ENCODE data around the gene CACYBP.

CACYBP gene

DNA sequence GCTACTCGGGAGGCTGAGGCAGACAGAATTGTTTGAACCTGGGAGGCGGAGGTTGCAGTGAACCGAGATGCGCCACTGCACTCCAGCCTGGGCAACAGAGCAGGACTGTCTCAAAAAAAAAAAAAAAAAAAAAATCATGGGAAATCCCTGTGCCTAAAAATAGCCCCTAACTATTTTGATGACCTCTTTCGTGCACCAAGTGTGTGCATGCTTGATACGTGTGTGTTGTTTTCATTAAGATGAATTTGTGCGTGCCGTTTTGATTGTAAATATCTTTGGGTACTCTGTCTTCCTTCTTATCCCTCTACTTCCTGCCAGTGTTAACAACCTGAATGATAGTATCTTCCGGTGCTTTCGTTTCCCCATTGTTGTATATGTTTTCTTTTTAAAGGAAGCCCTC, 9.8 kb downstream of the CACYBP start:
- Histone ChIP-seq H3K9me3 (ENCODE audit: control insufficient read depth, low read length) (no peaks in the 10 kb centered on the region), H3K23ac (ENCODE audit: low read length in 2 of 2) (no peak overlapping the region), H4K91ac (ENCODE audit: low read length) (no peak overlapping the region), H3K27ac (ENCODE audit: low read length, poor library complexity, severe bottlenecking) (no peak overlapping the region), H3K27me3 (ENCODE audit: control insufficient read depth in 1 of 2, insufficient read depth in 1 of 2, low read length in 2 of 2) (no peaks in the 10 kb centered on the region), H3K4me1 (ENCODE audit: control insufficient read depth, insufficient read depth, low read depth, low read length) (no peaks in the 10 kb centered on the region), H3K4me2 (ENCODE audit: low read length, poor library complexity, severe bottlenecking) (no peak overlapping the region), H3K18ac (ENCODE audit: low read depth in 1 of 2, low read length in 2 of 2) (no peak overlapping the region), H2BK120ac (ENCODE audit: low read depth, low read length) (no peak overlapping the region), H3K9ac (ENCODE audit: low read length) (no peak overlapping the region), H3K4me3 (ENCODE audit: insufficient read depth in 1 of 2, low read depth in 1 of 2, low read length in 2 of 2) (no peak overlapping the region), H3K36me3 (ENCODE audit: control insufficient read depth in 1 of 2, insufficient read depth in 2 of 2, low read depth in 1 of 2, low read length in 2 of 2) (peaks cover 9 to 97% of the 10 kb centered on the region in 2 experiments), H4K8ac (ENCODE audit: low read length) (no peak overlapping the region), H2AFZ (ENCODE audit: low read depth, low read length) (no peak overlapping the region), H3K4ac (ENCODE audit: low read depth in 1 of 2, low read length in 2 of 2) (no peak overlapping the region), H3K79me1 (replicated peaks; ENCODE audit: low read length, poor library complexity, severe bottlenecking) (peaks cover 10% of the 10 kb centered on the region), H3K14ac (ENCODE audit: low read length in 2 of 2) (no peak overlapping the region), H2BK5ac (ENCODE audit: low read depth, low read length, poor library complexity, severe bottlenecking) (no peak overlapping the region), H2AK5ac (ENCODE audit: low read length, severe bottlenecking) (no peak overlapping the region), H2BK15ac (ENCODE audit: low read depth, poor library complexity, severe bottlenecking) (no peak overlapping the region), H2BK12ac (ENCODE audit: low read length in 2 of 2) (no peak overlapping the region)
- DNase-seq: no peak
- 92% methylated on average over 10 of the region's 10 CpGs for WGBS

DNA sequence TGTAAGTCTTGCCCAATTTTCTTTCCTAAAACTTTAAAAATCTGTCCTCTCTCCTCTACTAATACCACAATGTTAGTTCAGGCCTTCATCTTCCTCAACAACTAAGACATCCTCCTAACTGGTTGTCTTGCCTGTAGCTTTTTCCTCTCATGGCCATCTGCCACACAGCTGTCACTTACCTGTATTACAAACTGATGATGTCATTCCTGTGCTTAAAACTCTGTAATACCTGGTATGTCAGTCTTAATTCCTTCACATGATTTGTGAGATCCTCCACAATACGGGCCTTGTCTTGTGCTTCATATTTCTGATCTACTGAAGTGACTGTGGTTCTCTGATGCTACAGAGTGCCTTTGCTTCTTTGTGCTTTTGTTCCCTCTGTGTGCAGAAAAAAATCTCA, 13.7 kb downstream of the CACYBP start:
- Histone ChIP-seq H3K14ac (ENCODE audit: low read length in 2 of 2) (no peak overlapping the region), H2AK5ac (ENCODE audit: low read length, severe bottlenecking) (no peak overlapping the region), H3K9me3 (ENCODE audit: control insufficient read depth, low read length) (no peaks in the 10 kb centered on the region), H3K4ac (ENCODE audit: low read depth in 1 of 2, low read length in 2 of 2) (no peak overlapping the region), H3K23ac (ENCODE audit: low read length in 2 of 2) (no peak overlapping the region), H2AFZ (ENCODE audit: low read depth, low read length) (no peak overlapping the region), H3K36me3 (ENCODE audit: control insufficient read depth in 1 of 2, insufficient read depth in 2 of 2, low read depth in 1 of 2, low read length in 2 of 2) (peaks cover 21 to 88% of the 10 kb centered on the region in 2 experiments), H3K9ac (ENCODE audit: low read length) (no peak overlapping the region), H2BK120ac (ENCODE audit: low read depth, low read length) (no peak overlapping the region), H3K27ac (ENCODE audit: low read length, poor library complexity, severe bottlenecking) (no peak overlapping the region), H4K91ac (ENCODE audit: low read length) (no peak overlapping the region), H3K4me1 (ENCODE audit: control insufficient read depth, insufficient read depth, low read depth, low read length) (peaks cover 3% of the 10 kb centered on the region), H3K4me2 (ENCODE audit: low read length, poor library complexity, severe bottlenecking) (no peak overlapping the region), H4K8ac (ENCODE audit: low read length) (no peak overlapping the region), H3K4me3 (ENCODE audit: insufficient read depth in 1 of 2, low read depth in 1 of 2, low read length in 2 of 2) (no peak overlapping the region), H2BK15ac (ENCODE audit: low read depth, poor library complexity, severe bottlenecking) (no peak overlapping the region), H2BK12ac (ENCODE audit: low read length in 2 of 2) (no peak overlapping the region), H3K18ac (ENCODE audit: low read depth in 1 of 2, low read length in 2 of 2) (no peak overlapping the region), H3K79me1 (replicated peaks; ENCODE audit: low read length, poor library complexity, severe bottlenecking) (peaks cover 16% of the 10 kb centered on the region), H3K27me3 (ENCODE audit: control insufficient read depth in 1 of 2, insufficient read depth in 1 of 2, low read length in 2 of 2) (no peaks in the 10 kb centered on the region), H2BK5ac (ENCODE audit: low read depth, low read length, poor library complexity, severe bottlenecking) (no peak overlapping the region)
- 100% methylated on average over 1 of the region's 1 CpG for WGBS
- no peak for DNase-seq

DNA sequence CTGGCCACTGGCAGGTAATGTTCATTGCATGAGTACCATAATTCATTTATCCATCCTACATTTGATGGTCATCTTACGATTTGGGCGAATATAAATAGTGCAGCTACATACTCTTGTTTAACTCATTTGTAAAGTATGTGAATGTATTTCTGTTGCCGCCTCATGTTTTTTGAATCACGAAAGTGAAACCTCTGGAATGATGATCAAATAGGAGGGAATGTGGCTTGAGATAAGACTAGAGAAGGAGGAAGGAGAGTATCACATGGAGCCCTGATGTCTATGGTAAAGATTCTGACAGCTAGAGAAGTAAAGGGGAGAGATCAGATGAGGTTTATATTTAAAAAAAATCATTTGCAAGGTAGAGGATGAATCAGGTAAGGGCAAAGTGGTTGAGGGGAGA, 15.5 kb downstream of the CACYBP start:
- Histone ChIP-seq H2BK15ac (ENCODE audit: low read depth, poor library complexity, severe bottlenecking) (no peak overlapping the region), H3K23ac (ENCODE audit: low read length in 2 of 2) (no peak overlapping the region), H2AK5ac (ENCODE audit: low read length, severe bottlenecking) (no peak overlapping the region), H4K8ac (ENCODE audit: low read length) (no peak overlapping the region), H3K4me3 (ENCODE audit: insufficient read depth in 1 of 2, low read depth in 1 of 2, low read length in 2 of 2) (peak overlapping the region in 1 of 2 experiments; percentile 4), H2BK12ac (ENCODE audit: low read length in 2 of 2) (no peak overlapping the region), H3K9ac (ENCODE audit: low read length) (no peak overlapping the region), H2BK120ac (ENCODE audit: low read depth, low read length) (no peak overlapping the region), H3K4ac (ENCODE audit: low read depth in 1 of 2, low read length in 2 of 2) (no peak overlapping the region), H2BK5ac (ENCODE audit: low read depth, low read length, poor library complexity, severe bottlenecking) (no peak overlapping the region), H3K9me3 (ENCODE audit: control insufficient read depth, low read length) (no peaks in the 10 kb centered on the region), H3K27ac (ENCODE audit: low read length, poor library complexity, severe bottlenecking) (peak overlapping the region; percentile 60), H4K91ac (ENCODE audit: low read length) (no peak overlapping the region), H2AFZ (ENCODE audit: low read depth, low read length) (no peak overlapping the region), H3K27me3 (ENCODE audit: control insufficient read depth in 1 of 2, insufficient read depth in 1 of 2, low read length in 2 of 2) (no peaks in the 10 kb centered on the region), H3K36me3 (ENCODE audit: control insufficient read depth in 1 of 2, insufficient read depth in 2 of 2, low read depth in 1 of 2, low read length in 2 of 2) (peaks cover 21 to 77% of the 10 kb centered on the region in 2 experiments), H3K4me1 (ENCODE audit: control insufficient read depth, insufficient read depth, low read depth, low read length) (peaks cover 3% of the 10 kb centered on the region), H3K18ac (ENCODE audit: low read depth in 1 of 2, low read length in 2 of 2) (no peak overlapping the region), H3K14ac (ENCODE audit: low read length in 2 of 2) (no peak overlapping the region), H3K4me2 (ENCODE audit: low read length, poor library complexity, severe bottlenecking) (no peak overlapping the region), H3K79me1 (replicated peaks; ENCODE audit: low read length, poor library complexity, severe bottlenecking) (peaks cover 16% of the 10 kb centered on the region)
- WGBS: 55% methylated on average over 4 of the region's 4 CpGs
- peak; percentile 80 for DNase-seq

DNA sequence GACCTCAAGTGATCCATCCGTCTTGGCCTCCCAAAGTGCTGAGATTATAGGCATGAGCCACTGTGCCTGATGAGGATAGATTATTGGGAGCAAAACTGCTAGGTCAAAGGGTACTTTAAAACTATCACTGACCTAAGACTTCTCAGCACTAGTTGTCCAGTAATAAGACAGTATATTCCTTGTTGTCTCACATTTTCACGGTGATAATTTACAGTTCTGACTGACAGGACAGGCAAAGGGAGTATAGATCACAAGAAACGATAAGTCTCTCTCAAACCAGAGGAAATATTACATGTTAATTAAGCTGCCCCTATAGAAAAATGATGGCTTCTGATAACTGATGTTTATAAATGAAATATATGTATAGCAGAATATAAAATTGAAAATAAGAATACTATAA, 19.8 kb downstream of the CACYBP start:
- Histone ChIP-seq H4K91ac (ENCODE audit: low read length) (no peak overlapping the region), H3K14ac (ENCODE audit: low read length in 2 of 2) (no peak overlapping the region), H2BK15ac (ENCODE audit: low read depth, poor library complexity, severe bottlenecking) (no peak overlapping the region), H3K4me2 (ENCODE audit: low read length, poor library complexity, severe bottlenecking) (no peak overlapping the region), H2BK12ac (ENCODE audit: low read length in 2 of 2) (no peak overlapping the region), H3K36me3 (ENCODE audit: control insufficient read depth in 1 of 2, insufficient read depth in 2 of 2, low read depth in 1 of 2, low read length in 2 of 2) (peaks cover 12 to 34% of the 10 kb centered on the region in 2 experiments), H3K27me3 (ENCODE audit: control insufficient read depth in 1 of 2, insufficient read depth in 1 of 2, low read length in 2 of 2) (no peaks in the 10 kb centered on the region), H3K23ac (ENCODE audit: low read length in 2 of 2) (no peak overlapping the region), H2BK5ac (ENCODE audit: low read depth, low read length, poor library complexity, severe bottlenecking) (no peak overlapping the region), H3K4me3 (ENCODE audit: insufficient read depth in 1 of 2, low read depth in 1 of 2, low read length in 2 of 2) (no peak overlapping the region), H3K79me1 (replicated peaks; ENCODE audit: low read length, poor library complexity, severe bottlenecking) (peaks cover 17% of the 10 kb centered on the region), H3K18ac (ENCODE audit: low read depth in 1 of 2, low read length in 2 of 2) (no peak overlapping the region), H3K27ac (ENCODE audit: low read length, poor library complexity, severe bottlenecking) (no peak overlapping the region), H3K9ac (ENCODE audit: low read length) (no peak overlapping the region), H2AFZ (ENCODE audit: low read depth, low read length) (no peak overlapping the region), H3K9me3 (ENCODE audit: control insufficient read depth, low read length) (no peaks in the 10 kb centered on the region), H2BK120ac (ENCODE audit: low read depth, low read length) (no peak overlapping the region), H2AK5ac (ENCODE audit: low read length, severe bottlenecking) (no peak overlapping the region), H3K4me1 (ENCODE audit: control insufficient read depth, insufficient read depth, low read depth, low read length) (peaks cover 3% of the 10 kb centered on the region), H4K8ac (ENCODE audit: low read length) (no peak overlapping the region), H3K4ac (ENCODE audit: low read depth in 1 of 2, low read length in 2 of 2) (no peak overlapping the region)
- no peak for DNase-seq
- WGBS: 100% methylated on average over 2 of the region's 3 CpGs

All from mesenchymal stem cell (in vitro differentiated cells and primary cell).